Kidney epithelial cell (primary cell): ENCODE results near the gene QPRT. TPM values are rescaled to one million over a fixed set of nuclear protein-coding genes. Genes with fewer than 3 reads are reported as not detected.

Experiments used
- DNase-seq: peaks from one replicate; pipeline ENCODE4 v3.0.0-alpha.2; 2010; ENCODE audit warnings: low read depth
- H3K27me3 ChIP-seq: 2 replicates; pipeline ENCODE4 v1.6.0; 2011; ENCODE audit warnings: low read length; ENCODE audit not compliant: control insufficient read depth, insufficient read depth
- H3K36me3 ChIP-seq: 2 replicates; pipeline ENCODE4 v1.5.1; 2011; ENCODE audit warnings: low read length; ENCODE audit not compliant: control insufficient read depth, insufficient read depth
- H3K4me3 ChIP-seq: 2 replicates; pipeline ENCODE4 v1.5.1; 2011; ENCODE audit warnings: low read depth, mild to moderate bottlenecking, control low read depth, low read length
- CTCF ChIP-seq: IDR thresholded peaks from 2 replicates; pipeline ENCODE4 v1.5.1; 2011; ENCODE audit warnings: mild to moderate bottlenecking, moderate library complexity, low read length, control low read depth, inconsistent platforms; ENCODE audit not compliant: insufficient read depth, poor library complexity, severe bottlenecking
- total RNA-seq: library from RNA; depleted of rRNA; stranded (reverse); fragments of >200 nt; gene quantifications from 2 replicates; pipeline ENCODE4 v1.2.3, GENCODE V29; 2015

Gene QPRT
- total RNA-seq, 1 donor from 2014 or later, result 47.9 TPM

GRCh38 chr16:29644338-29644857, 34.6 kb upstream of the QPRT start:
- no peak for TF ChIP-seq CTCF
- Histone ChIP-seq H3K4me3 (no peak overlapping the region), H3K27me3 (no peaks in the 10 kb centered on the region), H3K36me3 (no peaks in the 10 kb centered on the region)
- no peak for DNase-seq

GRCh38 chr16:29644973-29645693, 33.8 kb upstream of the QPRT start:
- no peak for DNase-seq
- no peak overlapping the region for H3K4me3 ChIP-seq
- no peaks in the 10 kb centered on the region for H3K27me3 ChIP-seq
- no peak for TF ChIP-seq CTCF
- no peaks in the 10 kb centered on the region for H3K36me3 ChIP-seq

- no peak for DNase-seq
- no peaks in the 10 kb centered on the region for H3K36me3 ChIP-seq
- no peak overlapping the region for H3K4me3 ChIP-seq
- no peak for TF ChIP-seq CTCF
- no peaks in the 10 kb centered on the region for H3K27me3 ChIP-seq
Observed at GRCh38 chr16:29645694-29646187, 33.2 kb upstream of the QPRT start.

- Histone ChIP-seq H3K4me3 (no peak overlapping the region), H3K36me3 (no peaks in the 10 kb centered on the region), H3K27me3 (no peaks in the 10 kb centered on the region)
- no peak for TF ChIP-seq CTCF
- DNase-seq, result no peak
Observed at GRCh38 chr16:29646947-29647346, 32.0 kb upstream of the QPRT start.

GRCh38 chr16:29649588-29650494, 29.1 kb upstream of the QPRT start:
- Histone ChIP-seq H3K4me3 (no peak overlapping the region), H3K27me3 (no peaks in the 10 kb centered on the region), H3K36me3 (no peaks in the 10 kb centered on the region)
- DNase-seq, result no peak
- no peak for TF ChIP-seq CTCF
